Measurements from ENCODE around the gene CADPS. TPM values are rescaled to one million over a fixed set of nuclear protein-coding genes. Genes with fewer than 3 reads are reported as not detected.

The CADPS gene
- polyA plus RNA-seq, 1 of the 3 experiments (the other 2 are of a cell fraction) = 5.8 TPM

DNA sequence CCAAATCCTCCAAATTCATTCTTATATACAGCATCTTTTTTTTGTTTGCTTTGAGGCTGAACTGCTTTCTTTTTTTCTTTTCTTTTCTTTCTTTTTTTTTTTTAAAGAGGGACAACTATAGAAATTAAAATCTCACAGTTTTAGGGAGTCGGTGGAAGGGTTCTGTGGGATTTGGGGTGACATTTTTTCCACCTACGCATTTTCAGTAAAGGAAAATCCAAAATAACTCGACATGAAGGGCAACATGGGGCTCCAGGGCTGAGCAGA lies 498.8 kb downstream of the CADPS start:
- H2AFZ ChIP-seq (ENCODE audit: low read depth) = no peak overlapping the region
- no peaks in the 10 kb centered on the region for H3K9me2 ChIP-seq
- H3K4me1 ChIP-seq (ENCODE audit: control insufficient read depth in 1 of 2, insufficient read depth in 2 of 2, low read depth in 1 of 2, low read length in 1 of 2) = peaks cover 0 to 4% of the 10 kb centered on the region in 2 experiments; a peak in 1 of 4 replicates
- H3K79me2 ChIP-seq (ENCODE audit: insufficient read depth) = no peaks in the 10 kb centered on the region
- no peak for TF ChIP-seq EZH2phosphoT487 (IDR thresholded peaks at IDR 0.05; ENCODE audit: borderline replicate concordance, low read depth)
- POLR2A ChIA-PET = no interaction called here
- H3K27ac ChIP-seq (ENCODE audit: low read depth in 2 of 2, low read length in 1 of 2) = no peak overlapping the region
- no peaks in the 10 kb centered on the region for H4K20me1 ChIP-seq (ENCODE audit: insufficient read depth)
- no peak for DNase-seq
- H3K4me3 ChIP-seq (ENCODE audit: low read depth in 2 of 2, low read length in 1 of 2) = no peak overlapping the region
- no peaks in the 10 kb centered on the region; the same call in 1 of the 2 replicates for H3K9me3 ChIP-seq
- CTCF ChIA-PET = interaction anchor here (1.6 kb wide), 1 partner anchor 43 kb away, joined by 4 read pairs; no protein-coding TSS in a partner anchor
- no peak overlapping the region for H3K4me2 ChIP-seq
- H3K36me3 ChIP-seq (replicated peaks in 1 of 2; ENCODE audit: control insufficient read depth in 1 of 2, insufficient read depth in 2 of 2, low read length in 1 of 2) = no peaks in the 10 kb centered on the region
- peaks cover 87% of the 10 kb centered on the region for H3K27me3 ChIP-seq (ENCODE audit: insufficient read depth)
- no peaks in the 10 kb centered on the region for H3F3A ChIP-seq (replicated peaks; ENCODE audit: insufficient read depth)
- H3K9ac ChIP-seq = no peak overlapping the region
- WGBS (ENCODE audit: low lambda C conversion rate) = 70% methylated on average over 3 of the region's 3 CpGs

DNA sequence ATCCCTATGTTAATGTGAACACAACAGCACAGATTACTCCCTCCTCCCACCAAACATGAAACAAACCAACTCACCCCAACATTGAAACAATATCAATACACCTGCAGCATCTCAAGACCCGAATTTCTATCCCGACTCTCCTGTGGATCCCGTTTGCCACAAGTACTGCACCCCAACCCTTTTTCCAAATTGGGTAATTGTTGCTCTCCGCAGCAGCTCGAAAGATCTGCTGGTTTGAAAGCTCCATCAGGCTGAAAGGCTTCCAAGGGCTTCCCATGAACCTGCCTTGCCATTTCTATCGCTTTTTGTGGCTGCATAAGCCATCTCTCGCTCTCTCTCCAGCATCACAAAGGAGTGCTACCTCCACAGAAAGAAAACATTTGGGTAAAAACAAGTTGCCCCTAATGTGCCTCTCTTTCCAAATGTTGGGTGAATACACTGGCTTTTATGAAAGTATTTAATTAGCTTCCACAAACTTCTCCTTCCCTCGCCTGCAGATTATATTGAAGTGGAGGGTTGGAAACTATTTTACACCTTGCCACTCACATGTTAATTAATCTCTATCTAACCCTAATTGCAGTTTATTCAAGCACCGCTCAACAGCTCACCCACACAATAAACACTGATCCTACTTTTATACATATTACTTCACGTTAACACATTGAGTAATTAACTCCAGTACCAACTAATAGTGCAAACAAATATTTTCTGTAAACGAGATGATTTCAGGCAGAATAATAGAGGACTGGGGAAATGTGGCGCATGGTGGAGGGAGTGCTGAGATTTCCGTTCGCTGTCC lies 499.4 kb downstream of the CADPS start:
- no peak overlapping the region for H2AFZ ChIP-seq (ENCODE audit: low read depth)
- H3K4me3 ChIP-seq (ENCODE audit: low read depth in 2 of 2, low read length in 1 of 2) = no peak overlapping the region
- peaks cover 0 to 4% of the 10 kb centered on the region in 2 experiments; a peak in 1 of 4 replicates for H3K4me1 ChIP-seq (ENCODE audit: control insufficient read depth in 1 of 2, insufficient read depth in 2 of 2, low read depth in 1 of 2, low read length in 1 of 2)
- H3K27me3 ChIP-seq (ENCODE audit: insufficient read depth) = peaks cover 88% of the 10 kb centered on the region
- WGBS (ENCODE audit: low lambda C conversion rate) = 53% methylated on average over 14 of the region's 14 CpGs
- ChIA-PET POLR2A (no interaction called here), CTCF (interaction anchor here (1.6 kb wide), 1 partner anchor 42 kb away, joined by 4 read pairs; no protein-coding TSS in a partner anchor)
- H3K79me2 ChIP-seq (ENCODE audit: insufficient read depth) = no peaks in the 10 kb centered on the region
- no peak overlapping the region for H3K9ac ChIP-seq
- no peaks in the 10 kb centered on the region for H3K9me3 ChIP-seq
- H3F3A ChIP-seq (replicated peaks; ENCODE audit: insufficient read depth) = no peaks in the 10 kb centered on the region
- no peaks in the 10 kb centered on the region for H4K20me1 ChIP-seq (ENCODE audit: insufficient read depth)
- no peak for TF ChIP-seq SMC3 (IDR thresholded peaks at IDR 0.05; ENCODE audit: low read depth, low read length)
- H3K36me3 ChIP-seq (replicated peaks in 1 of 2; ENCODE audit: control insufficient read depth in 1 of 2, insufficient read depth in 2 of 2, low read length in 1 of 2) = no peaks in the 10 kb centered on the region
- no peak overlapping the region for H3K4me2 ChIP-seq
- H3K9me2 ChIP-seq = no peaks in the 10 kb centered on the region
- DNase-seq = no peak
- H3K27ac ChIP-seq (ENCODE audit: low read depth in 2 of 2, low read length in 1 of 2) = no peak overlapping the region

DNA sequence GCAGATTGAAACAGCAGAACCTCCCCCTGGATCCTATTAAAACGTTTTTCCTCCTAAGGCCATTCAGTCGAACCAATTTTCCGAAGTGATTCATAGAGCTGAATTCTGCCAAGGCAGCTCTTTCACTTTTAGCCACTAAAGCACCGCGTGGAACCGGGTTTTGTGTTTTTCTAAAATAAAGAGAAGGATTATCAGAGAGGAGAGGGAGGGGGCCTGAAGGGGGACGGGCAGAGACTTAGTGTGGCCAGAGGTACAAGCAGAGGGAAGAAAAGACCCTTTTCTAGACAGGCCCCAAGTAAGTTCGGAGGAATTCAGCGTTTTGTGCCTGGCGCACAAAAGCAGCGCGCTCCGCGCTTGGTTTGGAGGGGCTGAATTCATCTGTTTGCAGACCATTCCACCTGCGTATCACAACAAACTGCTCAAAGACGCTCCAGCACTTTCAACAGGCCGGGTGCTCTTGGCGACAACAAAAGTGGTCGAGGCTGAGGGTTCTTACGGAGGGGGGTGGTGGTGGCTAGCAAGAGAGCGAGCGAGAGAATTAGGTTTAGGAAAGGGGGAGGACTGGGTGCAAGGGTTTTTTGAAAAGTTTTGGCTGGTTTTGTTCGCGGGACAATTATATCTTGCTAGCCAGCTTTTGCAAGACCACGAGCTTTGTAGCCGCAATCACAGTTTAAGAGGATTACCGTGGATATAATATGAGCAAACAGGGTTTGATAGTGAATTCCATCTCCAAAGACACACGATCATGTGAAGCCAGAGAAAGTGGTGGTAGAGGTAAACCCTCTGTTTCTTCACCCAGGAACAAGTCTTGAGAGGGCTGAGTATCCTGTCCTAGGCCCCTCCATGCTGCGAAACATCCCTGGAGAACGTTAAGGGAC lies 500.6 kb downstream of the CADPS start:
- Histone ChIP-seq H3F3A (replicated peaks; ENCODE audit: insufficient read depth) (no peaks in the 10 kb centered on the region), H3K9me3 (no peaks in the 10 kb centered on the region), H2AFZ (ENCODE audit: low read depth) (0 out of 2 replicates have a peak overlapping the region, but pooled peaks have one; percentile 56), H3K27ac (ENCODE audit: low read depth in 2 of 2, low read length in 1 of 2) (no peak overlapping the region), H4K20me1 (ENCODE audit: insufficient read depth) (no peaks in the 10 kb centered on the region), H3K9me2 (no peaks in the 10 kb centered on the region), H3K4me2 (peak overlapping the region; percentile 90), H3K9ac (no peak overlapping the region), H3K36me3 (replicated peaks in 1 of 2; ENCODE audit: control insufficient read depth in 1 of 2, insufficient read depth in 2 of 2, low read length in 1 of 2) (no peaks in the 10 kb centered on the region), H3K27me3 (ENCODE audit: insufficient read depth) (peaks cover 90% of the 10 kb centered on the region), H3K4me1 (ENCODE audit: control insufficient read depth in 1 of 2, insufficient read depth in 2 of 2, low read depth in 1 of 2, low read length in 1 of 2) (peaks cover 0 to 4% of the 10 kb centered on the region in 2 experiments; a peak in 1 of 4 replicates), H3K79me2 (ENCODE audit: insufficient read depth) (no peaks in the 10 kb centered on the region), H3K4me3 (ENCODE audit: low read depth in 2 of 2, low read length in 1 of 2) (peak overlapping the region; percentile 22 to 60; a peak in 3 of 4 replicates)
- 24% methylated on average over 28 of the region's 30 CpGs for WGBS (ENCODE audit: low lambda C conversion rate)
- ChIA-PET POLR2A (no interaction called here), CTCF (no interaction called here)
- DNase-seq = peak; percentile 27
- TF ChIP-seq SMC3 (IDR thresholded peaks at IDR 0.05; ENCODE audit: low read depth, low read length) (no peak), EZH2phosphoT487 (IDR thresholded peaks at IDR 0.05; ENCODE audit: borderline replicate concordance, low read depth) (no peak), MEF2A (IDR thresholded peaks at IDR 0.05; ENCODE audit: borderline replicate concordance, low read depth) (no peak), MAX (IDR thresholded peaks at IDR 0.05; ENCODE audit: low read depth) (no peak), EP300 (IDR thresholded peaks at IDR 0.05; ENCODE audit: borderline replicate concordance in 1 of 2, low read depth in 1 of 2, low read length in 1 of 2) (no peak), RAD21 (IDR thresholded peaks at IDR 0.05; ENCODE audit: low read length) (no peak), GATA2 (CRISPR knock-in tag; IDR thresholded peaks at IDR 0.05) (no peak), TAF1 (IDR thresholded peaks at IDR 0.05; ENCODE audit: borderline replicate concordance, low read depth, low read length) (no peak), RFX5 (IDR thresholded peaks at IDR 0.05; ENCODE audit: low read length) (no peak), NFIC (IDR thresholded peaks at IDR 0.05; ENCODE audit: borderline replicate concordance) (no peak), GABPA (IDR thresholded peaks at IDR 0.05; ENCODE audit: low read depth) (no peak)
- TF ChIP-seq, protein P1, sequence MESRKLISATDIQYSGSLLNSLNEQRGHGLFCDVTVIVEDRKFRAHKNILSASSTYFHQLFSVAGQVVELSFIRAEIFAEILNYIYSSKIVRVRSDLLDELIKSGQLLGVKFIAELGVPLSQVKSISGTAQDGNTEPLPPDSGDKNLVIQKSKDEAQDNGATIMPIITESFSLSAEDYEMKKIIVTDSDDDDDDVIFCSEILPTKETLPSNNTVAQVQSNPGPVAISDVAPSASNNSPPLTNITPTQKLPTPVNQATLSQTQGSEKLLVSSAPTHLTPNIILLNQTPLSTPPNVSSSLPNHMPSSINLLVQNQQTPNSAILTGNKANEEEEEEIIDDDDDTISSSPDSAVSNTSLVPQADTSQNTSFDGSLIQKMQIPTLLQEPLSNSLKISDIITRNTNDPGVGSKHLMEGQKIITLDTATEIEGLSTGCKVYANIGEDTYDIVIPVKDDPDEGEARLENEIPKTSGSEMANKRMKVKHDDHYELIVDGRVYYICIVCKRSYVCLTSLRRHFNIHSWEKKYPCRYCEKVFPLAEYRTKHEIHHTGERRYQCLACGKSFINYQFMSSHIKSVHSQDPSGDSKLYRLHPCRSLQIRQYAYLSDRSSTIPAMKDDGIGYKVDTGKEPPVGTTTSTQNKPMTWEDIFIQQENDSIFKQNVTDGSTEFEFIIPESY (IDR thresholded peaks at IDR 0.05; ENCODE audit: borderline replicate concordance, low read depth) = no peak
- TF ChIP-seq, protein P2, sequence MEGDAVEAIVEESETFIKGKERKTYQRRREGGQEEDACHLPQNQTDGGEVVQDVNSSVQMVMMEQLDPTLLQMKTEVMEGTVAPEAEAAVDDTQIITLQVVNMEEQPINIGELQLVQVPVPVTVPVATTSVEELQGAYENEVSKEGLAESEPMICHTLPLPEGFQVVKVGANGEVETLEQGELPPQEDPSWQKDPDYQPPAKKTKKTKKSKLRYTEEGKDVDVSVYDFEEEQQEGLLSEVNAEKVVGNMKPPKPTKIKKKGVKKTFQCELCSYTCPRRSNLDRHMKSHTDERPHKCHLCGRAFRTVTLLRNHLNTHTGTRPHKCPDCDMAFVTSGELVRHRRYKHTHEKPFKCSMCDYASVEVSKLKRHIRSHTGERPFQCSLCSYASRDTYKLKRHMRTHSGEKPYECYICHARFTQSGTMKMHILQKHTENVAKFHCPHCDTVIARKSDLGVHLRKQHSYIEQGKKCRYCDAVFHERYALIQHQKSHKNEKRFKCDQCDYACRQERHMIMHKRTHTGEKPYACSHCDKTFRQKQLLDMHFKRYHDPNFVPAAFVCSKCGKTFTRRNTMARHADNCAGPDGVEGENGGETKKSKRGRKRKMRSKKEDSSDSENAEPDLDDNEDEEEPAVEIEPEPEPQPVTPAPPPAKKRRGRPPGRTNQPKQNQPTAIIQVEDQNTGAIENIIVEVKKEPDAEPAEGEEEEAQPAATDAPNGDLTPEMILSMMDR (IDR thresholded peaks at IDR 0.05) = no peak

Measured in SK-N-SH (cell line).